WTC11 (cell line): Measurements from ENCODE around the gene LMO2.

Experiments
- ATF2 ChIP-seq: sonication (generic); formaldehyde crosslinking; IDR thresholded peaks from 2 replicates; pipeline ENCODE4 v1.8.1; 2022; ENCODE audit warnings: low read depth, missing genetic modification reagents, borderline replicate concordance
- CTCF ChIP-seq: fragments of 200-600 bp; IDR thresholded peaks from 2 replicates; pipeline ENCODE4 v1.8.0; 2022; ENCODE audit warnings: antibody characterized with exemption
- ESRRA ChIP-seq: sonication (generic); formaldehyde crosslinking; IDR thresholded peaks from 2 replicates; pipeline ENCODE4 v1.8.1; 2022; ENCODE audit warnings: mild to moderate bottlenecking, missing genetic modification reagents, borderline replicate concordance
- NR1H2 ChIP-seq: sonication (generic); formaldehyde crosslinking; IDR thresholded peaks from 2 replicates; pipeline ENCODE4 v1.9.0; 2021; ENCODE audit warnings: mild to moderate bottlenecking, moderate library complexity, missing genetic modification reagents
- RORB ChIP-seq: fragments of 250-450 bp; sonication (Bioruptor Pico); IDR thresholded peaks from 2 replicates; pipeline ENCODE4 v1.9.0; 2021; ENCODE audit warnings: mild to moderate bottlenecking
- TEAD4 ChIP-seq: sonication (generic); formaldehyde crosslinking; IDR thresholded peaks from 2 replicates; pipeline ENCODE4 v1.8.0; 2022; ENCODE audit warnings: mild to moderate bottlenecking, missing genetic modification reagents
- ZNF121 ChIP-seq: sonication (generic); formaldehyde crosslinking; IDR thresholded peaks from 2 replicates; pipeline ENCODE4 v1.8.0; 2023; ENCODE audit warnings: missing genetic modification reagents

GRCh38 chr11:33898957-33899356, 7.1 kb upstream of the LMO2 start:
- no peak for TF ChIP-seq CTCF
- TF ChIP-seq ATF2 (CRISPR knock-in tag) = no peak
- no peak for TF ChIP-seq ESRRA (CRISPR knock-in tag)
- TF ChIP-seq NR1H2 = no peak
- no peak for TF ChIP-seq ZNF121
- TF ChIP-seq RORB (CRISPR knock-in tag) = no peak
- TF ChIP-seq TEAD4 (CRISPR knock-in tag) = no peak
